Panc1 (cell line): ENCODE results near the gene AP3B1. TPM values are rescaled to one million over a fixed set of nuclear protein-coding genes. Genes with fewer than 3 reads are reported as not detected.

Source experiments
- ATAC-seq: fragments of 200-7000 bp; cut with Tn5 transposase; 2 replicates; pipeline ENCODE4 v1.9.1; 2020; ENCODE audit warnings: mild to moderate bottlenecking, moderate library complexity
- BruUV-seq: library from RNA; stranded (reverse); fragments of 400-500 nt; replicated peaks from 2 replicates; lab custom pipeline; 2021; lab: Mats Ljungman, UMichigan
- CTCF ChIA-PET: fragments of 300-600 bp; sonication (Branson Sonifier 250); formaldehyde crosslinking; loops from one replicate; lab custom pipeline; 2022; ENCODE audit warnings: antibody characterized with exemption; lab: Charles Lee
- POLR2A ChIA-PET: fragments of 300-600 bp; sonication (Branson Sonifier 250); formaldehyde crosslinking; loops from one replicate; lab custom pipeline; 2022; ENCODE audit warnings: antibody characterized with exemption; lab: Charles Lee
- DNase-seq: peaks from one replicate; pipeline ENCODE4 v3.0.0-alpha.2; 2010; ENCODE audit warnings: low read depth, low spot score
- H3K27ac ChIP-seq: 2 replicates; pipeline ENCODE4 v1.5.1; 2011; ENCODE audit warnings: mild to moderate bottlenecking, low read length, inconsistent platforms
- H3K27me3 ChIP-seq: fragments of 200-500 bp; sonication (Bioruptor generic); 2 replicates; pipeline ENCODE4 v1.6.0; 2014; ENCODE audit warnings: low read length, inconsistent platforms; ENCODE audit not compliant: control insufficient read depth, insufficient read depth
- H3K36me3 ChIP-seq: fragments of 200-500 bp; sonication (Bioruptor generic); 2 replicates; pipeline ENCODE4 v1.5.1; 2014; ENCODE audit warnings: inconsistent platforms, mild to moderate bottlenecking, low read length, moderate library complexity; ENCODE audit not compliant: control insufficient read depth, insufficient read depth
- H3K4me1 ChIP-seq: 2 replicates; pipeline ENCODE4 v1.5.1; 2011; ENCODE audit warnings: inconsistent platforms, mild to moderate bottlenecking, low read length, moderate library complexity; ENCODE audit not compliant: control insufficient read depth, insufficient read depth
- H3K4me3 ChIP-seq, 2 experiments: 2 replicates each; pipeline ENCODE4 v1.5.1; 2011 to 2012; ENCODE audit warnings: low read depth in 2 of 2, low read length in 2 of 2, mild to moderate bottlenecking in 2 of 2, inconsistent platforms in 1 of 2, moderate library complexity in 1 of 2
- H3K9me3 ChIP-seq: fragments of 200-500 bp; sonication (Bioruptor generic); 2 replicates; pipeline ENCODE4 v1.5.1; 2014; ENCODE audit warnings: low read depth, mild to moderate bottlenecking, inconsistent platforms, low read length, moderate library complexity; ENCODE audit not compliant: control insufficient read depth, insufficient read depth
- CTCF ChIP-seq: fragments of 450-650 bp; IDR thresholded peaks from 2 replicates; pipeline ENCODE4 v1.5.1; 2017; ENCODE audit warnings: mild to moderate bottlenecking
- POLR2AphosphoS5 ChIP-seq: IDR thresholded peaks from 2 replicates; pipeline ENCODE4 v1.6.1; 2012; ENCODE audit warnings: mild to moderate bottlenecking, low read depth, low read length, moderate library complexity
- SIN3A ChIP-seq: IDR thresholded peaks from 2 replicates; pipeline ENCODE4 v1.6.1; 2012; ENCODE audit warnings: low read depth, mild to moderate bottlenecking, low read length, moderate library complexity, borderline replicate concordance; ENCODE audit not compliant: insufficient read depth
- TCF7L2 ChIP-seq: IDR thresholded peaks from 2 replicates; pipeline ENCODE4 v1.6.1; 2011; ENCODE audit warnings: mild to moderate bottlenecking, low read depth, low read length, inconsistent platforms
- in situ Hi-C: cut with HindIII; loops from 2 replicates; pipeline ENCODE4 v1.10.0; 2016; ENCODE audit warnings: low sequenced_read_pairs, low pct_unique_long_range_greater_than_20kb
- intact Hi-C: fragments of 100-400 bp; cut with micrococcal nuclease; formaldehyde crosslinking; loops from one replicate; pipeline ENCODE4 v1.10.0; 2022; ENCODE audit not compliant: unreplicated experiment
- total RNA-seq: library from RNA; stranded (reverse); gene quantifications from one replicate; pipeline ENCODE4 v1.2.1, GENCODE V29; 2021; ENCODE audit not compliant: unreplicated experiment
- TF ChIP-seq, protein P1 (sequence below), 2 experiments: IDR thresholded peaks; 2 replicates each; pipeline ENCODE4 v1.6.1; 2011 to 2012; ENCODE audit warnings: low read depth in 2 of 2, control low read depth in 1 of 2, low read length in 1 of 2, mild to moderate bottlenecking in 1 of 2, moderate library complexity in 1 of 2; ENCODE audit not compliant: insufficient read depth in 1 of 2

The AP3B1 gene
- total RNA-seq, 1 experiment from 2014 or later: 55.4 TPM

GRCh38 chr5:78001197-78001596, 293.3 kb downstream of the AP3B1 start:
- in situ Hi-C loops: no loop called here
- DNase-seq (no peak), ATAC-seq (no peak)
- Histone ChIP-seq H3K4me1 (no peaks in the 10 kb centered on the region), H3K27ac (no peak overlapping the region), H3K27me3 (no peaks in the 10 kb centered on the region), H3K9me3 (no peaks in the 10 kb centered on the region), H3K36me3 (no peaks in the 10 kb centered on the region; the same call in 1 of the 2 replicates), H3K4me3 (no peak overlapping the region)
- TF ChIP-seq TCF7L2 (no peak), SIN3A (no peak), POLR2AphosphoS5 (no peak), CTCF (no peak)
- TF ChIP-seq, protein P1, sequence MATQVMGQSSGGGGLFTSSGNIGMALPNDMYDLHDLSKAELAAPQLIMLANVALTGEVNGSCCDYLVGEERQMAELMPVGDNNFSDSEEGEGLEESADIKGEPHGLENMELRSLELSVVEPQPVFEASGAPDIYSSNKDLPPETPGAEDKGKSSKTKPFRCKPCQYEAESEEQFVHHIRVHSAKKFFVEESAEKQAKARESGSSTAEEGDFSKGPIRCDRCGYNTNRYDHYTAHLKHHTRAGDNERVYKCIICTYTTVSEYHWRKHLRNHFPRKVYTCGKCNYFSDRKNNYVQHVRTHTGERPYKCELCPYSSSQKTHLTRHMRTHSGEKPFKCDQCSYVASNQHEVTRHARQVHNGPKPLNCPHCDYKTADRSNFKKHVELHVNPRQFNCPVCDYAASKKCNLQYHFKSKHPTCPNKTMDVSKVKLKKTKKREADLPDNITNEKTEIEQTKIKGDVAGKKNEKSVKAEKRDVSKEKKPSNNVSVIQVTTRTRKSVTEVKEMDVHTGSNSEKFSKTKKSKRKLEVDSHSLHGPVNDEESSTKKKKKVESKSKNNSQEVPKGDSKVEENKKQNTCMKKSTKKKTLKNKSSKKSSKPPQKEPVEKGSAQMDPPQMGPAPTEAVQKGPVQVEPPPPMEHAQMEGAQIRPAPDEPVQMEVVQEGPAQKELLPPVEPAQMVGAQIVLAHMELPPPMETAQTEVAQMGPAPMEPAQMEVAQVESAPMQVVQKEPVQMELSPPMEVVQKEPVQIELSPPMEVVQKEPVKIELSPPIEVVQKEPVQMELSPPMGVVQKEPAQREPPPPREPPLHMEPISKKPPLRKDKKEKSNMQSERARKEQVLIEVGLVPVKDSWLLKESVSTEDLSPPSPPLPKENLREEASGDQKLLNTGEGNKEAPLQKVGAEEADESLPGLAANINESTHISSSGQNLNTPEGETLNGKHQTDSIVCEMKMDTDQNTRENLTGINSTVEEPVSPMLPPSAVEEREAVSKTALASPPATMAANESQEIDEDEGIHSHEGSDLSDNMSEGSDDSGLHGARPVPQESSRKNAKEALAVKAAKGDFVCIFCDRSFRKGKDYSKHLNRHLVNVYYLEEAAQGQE (IDR thresholded peaks at IDR 0.05; ENCODE audit: insufficient read depth in 1 of 2, low read depth in 2 of 2, low read length in 1 of 2): no peak
- BruUV-seq: no TSS peak
- intact Hi-C loops: no loop called here
- ChIA-PET CTCF (no interaction called here), POLR2A (no interaction called here)

GRCh38 chr5:78000191-78000590, 294.3 kb downstream of the AP3B1 start:
- TF ChIP-seq, protein P1 (IDR thresholded peaks at IDR 0.05; ENCODE audit: insufficient read depth in 1 of 2, low read depth in 2 of 2, low read length in 1 of 2): no peak
- TF ChIP-seq POLR2AphosphoS5: no peak
- H3K4me3 ChIP-seq: no peak overlapping the region
- no peaks in the 10 kb centered on the region for H3K4me1 ChIP-seq
- intact Hi-C loops: no loop called here
- ChIA-PET POLR2A (no interaction called here), CTCF (no interaction called here)
- no peaks in the 10 kb centered on the region; the same call in 1 of the 2 replicates for H3K36me3 ChIP-seq
- in situ Hi-C loops: no loop called here
- H3K9me3 ChIP-seq: no peaks in the 10 kb centered on the region
- H3K27me3 ChIP-seq: no peaks in the 10 kb centered on the region
- no peak for DNase-seq
- no TSS peak for BruUV-seq
- ATAC-seq: no peak
- no peak overlapping the region for H3K27ac ChIP-seq
